K562 (cell line): ENCODE results near the gene BCL7C. TPM values are rescaled to one million over a fixed set of nuclear protein-coding genes. Genes with fewer than 3 reads are reported as not detected.

Experiments used
- ATAC-seq: fragments of 200-7000 bp; cut with Tn5 transposase; 3 replicates; pipeline ENCODE4 v1.9.1; 2020; ENCODE audit warnings: moderate library complexity
- BruUV-seq: library from RNA; stranded (reverse); fragments of 400-500 nt; replicated peaks from 2 replicates; lab custom pipeline; 2021; lab: Mats Ljungman, UMichigan
- CTCF ChIA-PET: fragments of 300-600 bp; formaldehyde crosslinking; extraction: SDS; loops from one replicate; lab custom pipeline; 2021; ENCODE audit warnings: low intra/inter-chr PET ratio; lab: Yijun Ruan, JAX
- POLR2A ChIA-PET: fragments of 300-600, 350-650 bp; sonication (Branson Sonifier 250); formaldehyde crosslinking; extraction: SDS; loops from one replicate; lab custom pipeline; 2021; ENCODE audit warnings: antibody characterized with exemption, inconsistent platforms; lab: Yijun Ruan, JAX
- DNase-seq, 4 experiments: peaks; one replicate each; pipeline versions ENCODE4 v3.0.0 to v3.0.0-alpha.2; 2011 to 2018; ENCODE audit warnings: low spot score in 3 of 4, mixed read lengths in 3 of 4; ENCODE audit errors: extremely low read depth in 1 of 4
- FAIRE-seq: peaks from 2 replicates; lab custom pipeline; 2011; peaks lifted over from hg19 to GRCh38; lab: Jason Lieb, UNC
- H2AFZ ChIP-seq: 2 replicates; pipeline ENCODE4 v1.6.0; 2011; ENCODE audit warnings: low read depth, low read length, control low read depth, inconsistent platforms
- H3K27ac ChIP-seq: fragments of 200-600 bp; 3 replicates; pipeline ENCODE4 v1.8.0; 2011; ENCODE audit warnings: low read depth, mild to moderate bottlenecking, control low read depth, inconsistent platforms, low read length, moderate library complexity, mixed read lengths; ENCODE audit errors: extremely low read depth
- H3K27me3 ChIP-seq, 2 experiments: fragments of 300-600 bp in 1 of 2; 2 replicates in 1 of 2; 3 replicates in 1 of 2; pipeline versions ENCODE4 v1.6.0 to v1.8.0; 2011; ENCODE audit warnings: inconsistent platforms in 2 of 2, low read length in 2 of 2, mild to moderate bottlenecking in 1 of 2, mixed read lengths in 1 of 2, moderate library complexity in 1 of 2; ENCODE audit not compliant: control insufficient read depth in 2 of 2, insufficient read depth in 2 of 2
- H3K36me3 ChIP-seq: fragments of 300-600 bp; 3 replicates; pipeline ENCODE4 v1.8.0; 2011; ENCODE audit warnings: mild to moderate bottlenecking, low read length, inconsistent platforms; ENCODE audit not compliant: control insufficient read depth, insufficient read depth
- H3K4me1 ChIP-seq, 2 experiments: fragments of 200-600 bp in 1 of 2; replicated peaks in 1 of 2; 2 replicates in 1 of 2; 3 replicates in 1 of 2; pipeline versions ENCODE4 v1.5.1 to v1.8.0; 2011; ENCODE audit warnings: inconsistent platforms in 2 of 2, low read length in 2 of 2, mild to moderate bottlenecking in 1 of 2, mixed read lengths in 1 of 2, moderate library complexity in 1 of 2; ENCODE audit not compliant: control insufficient read depth in 2 of 2, insufficient read depth in 2 of 2
- H3K4me2 ChIP-seq: 2 replicates; pipeline ENCODE4 v1.6.1; 2011; ENCODE audit warnings: low read length, control low read depth, inconsistent platforms, mixed read lengths; ENCODE audit not compliant: insufficient read depth
- H3K4me3 ChIP-seq: fragments of 200-600 bp; sonication (generic), shearing (Covaris generic); 2 replicates; pipeline ENCODE4 v1.5.1; 2016; ENCODE audit warnings: control low read depth, inconsistent platforms
- H3K79me2 ChIP-seq: fragments of 200-600 bp; 3 replicates; pipeline ENCODE4 v1.8.0; 2011; ENCODE audit warnings: low read length, inconsistent platforms; ENCODE audit not compliant: control insufficient read depth, insufficient read depth
- H3K9ac ChIP-seq, 2 experiments: 2 replicates each; pipeline versions ENCODE4 v1.6.0 to v1.6.1; 2011; ENCODE audit warnings: low read depth in 2 of 2, low read length in 2 of 2, control low read depth in 1 of 2, inconsistent platforms in 1 of 2, mild to moderate bottlenecking in 1 of 2, mixed read lengths in 1 of 2; ENCODE audit not compliant: insufficient read depth in 1 of 2
- H3K9me1 ChIP-seq: one replicate; pipeline ENCODE4 v1.6.0; 2011; ENCODE audit warnings: inconsistent platforms, mild to moderate bottlenecking, low read length, moderate library complexity; ENCODE audit not compliant: control insufficient read depth, insufficient read depth
- H3K9me3 ChIP-seq: replicated peaks from 2 replicates; pipeline ENCODE4 v1.5.1; 2011; ENCODE audit warnings: low read depth, low read length, inconsistent platforms; ENCODE audit not compliant: control insufficient read depth, insufficient read depth
- H4K20me1 ChIP-seq: replicated peaks from 2 replicates; pipeline ENCODE4 v1.6.1; 2011; ENCODE audit warnings: low read length, inconsistent platforms, mixed read lengths; ENCODE audit not compliant: control insufficient read depth, insufficient read depth
- BRF1 ChIP-seq: IDR thresholded peaks from 3 replicates; pipeline ENCODE4 v1.6.1; 2011; ENCODE audit warnings: borderline replicate concordance, mild to moderate bottlenecking; ENCODE audit not compliant: insufficient read length; ENCODE audit errors: extremely low read depth
- CHD1 ChIP-seq: fragments of 200-600 bp; sonication (generic); IDR thresholded peaks from one replicate; pipeline ENCODE4 v1.6.1; 2012; ENCODE audit warnings: mild to moderate bottlenecking, moderate library complexity, low read length, inconsistent platforms
- DMBX1 ChIP-seq: fragments of 250-450 bp; sonication (Bioruptor Pico); IDR thresholded peaks from 2 replicates; pipeline ENCODE4 v1.8.0; 2022; ENCODE audit warnings: inconsistent platforms, mild to moderate bottlenecking, moderate library complexity, borderline replicate concordance
- GATA2 ChIP-seq: sonication (generic); formaldehyde crosslinking; IDR thresholded peaks from 2 replicates; pipeline ENCODE4 v1.4.0; 2020; ENCODE audit warnings: mild to moderate bottlenecking, missing genetic modification reagents
- HDAC6 ChIP-seq: IDR thresholded peaks from 2 replicates; pipeline ENCODE4 v1.6.1; 2012; ENCODE audit warnings: low read depth, mild to moderate bottlenecking, control low read depth, inconsistent platforms, low read length, moderate library complexity
- KDM4B ChIP-seq, 2 experiments: fragments of 450-650 bp in 1 of 2; sonication (generic) in 1 of 2; IDR thresholded peaks; 2 replicates each; pipeline ENCODE4 v1.6.1; 2016 to 2017; ENCODE audit warnings: borderline replicate concordance in 2 of 2, antibody characterized with exemption in 1 of 2, low read depth in 1 of 2, mild to moderate bottlenecking in 1 of 2
- WGBS: fragments of 100-300 bp; shearing (Covaris generic); methylation state at CpG from one replicate; pipeline ENCODE4 v1.1.6; 2016; ENCODE audit warnings: low coverage, mixed read lengths; ENCODE audit not compliant: insufficient coverage; ENCODE audit errors: missing lambda C conversion rate; 5-methylcytosine and 5-hydroxymethylcytosine counted together
- in situ Hi-C: fragments of 300-500 bp; cut with MboI; formaldehyde crosslinking; loops from 4 replicates; pipeline ENCODE4 v1.15.0; 2018; ENCODE audit warnings: inconsistent platforms, mixed read lengths
- intact Hi-C: fragments of 100-400 bp; cut with micrococcal nuclease; formaldehyde crosslinking; loops from 2 replicates; pipeline ENCODE4 v1.14.2; 2022
- polyA plus RNA-seq, 8 experiments: library from polyadenylated mRNA; depleted of rRNA in 4 of 8; stranded (reverse) in 5 of 8; unstranded in 3 of 8; fragments of >200 nt; fragmentation: Nextera tagmentation in 2 of 8; fragmentation: Illumina TruSeq in 1 of 8; extraction: Ambion mirVana in 2 of 8; extraction: Trizol in 1 of 8; gene quantifications; 2 replicates each; pipeline versions ENCODE4 v1.2.1 to v1.2.3, GENCODE V29; 2011 to 2014; ENCODE audit warnings: inconsistent platforms in 1 of 8, missing spikeins in 1 of 8
- total RNA-seq, 7 experiments: library from RNA; depleted of rRNA in 6 of 7; stranded (reverse); fragments of >200 nt in 6 of 7; fragmentation: Illumina TruSeq in 2 of 7; extraction: Trizol in 2 of 7; gene quantifications; 2 replicates each; pipeline versions ENCODE4 v1.2.1 to v1.2.3, GENCODE V29; 2011 to 2021; ENCODE audit warnings: low replicate concordance in 1 of 7
- TF ChIP-seq, protein P1 (sequence below): fragments of 250-450 bp; sonication (Bioruptor Pico); IDR thresholded peaks from 2 replicates; pipeline ENCODE4 v1.8.0; 2022; ENCODE audit warnings: moderate library complexity, mild to moderate bottlenecking, inconsistent platforms
- TF ChIP-seq, protein P2 (sequence below): sonication (generic); formaldehyde crosslinking; IDR thresholded peaks from 2 replicates; pipeline ENCODE4 v1.8.0; 2022; ENCODE audit warnings: mild to moderate bottlenecking, missing genetic modification reagents

BCL7C gene
- total and polyA plus RNA-seq, 9 of the 15 experiments (the other 6 are each of a cell fraction or from before 2014, with no cell fraction given) = 1.7 to 85.8 (median 19.6) TPM

DNA sequence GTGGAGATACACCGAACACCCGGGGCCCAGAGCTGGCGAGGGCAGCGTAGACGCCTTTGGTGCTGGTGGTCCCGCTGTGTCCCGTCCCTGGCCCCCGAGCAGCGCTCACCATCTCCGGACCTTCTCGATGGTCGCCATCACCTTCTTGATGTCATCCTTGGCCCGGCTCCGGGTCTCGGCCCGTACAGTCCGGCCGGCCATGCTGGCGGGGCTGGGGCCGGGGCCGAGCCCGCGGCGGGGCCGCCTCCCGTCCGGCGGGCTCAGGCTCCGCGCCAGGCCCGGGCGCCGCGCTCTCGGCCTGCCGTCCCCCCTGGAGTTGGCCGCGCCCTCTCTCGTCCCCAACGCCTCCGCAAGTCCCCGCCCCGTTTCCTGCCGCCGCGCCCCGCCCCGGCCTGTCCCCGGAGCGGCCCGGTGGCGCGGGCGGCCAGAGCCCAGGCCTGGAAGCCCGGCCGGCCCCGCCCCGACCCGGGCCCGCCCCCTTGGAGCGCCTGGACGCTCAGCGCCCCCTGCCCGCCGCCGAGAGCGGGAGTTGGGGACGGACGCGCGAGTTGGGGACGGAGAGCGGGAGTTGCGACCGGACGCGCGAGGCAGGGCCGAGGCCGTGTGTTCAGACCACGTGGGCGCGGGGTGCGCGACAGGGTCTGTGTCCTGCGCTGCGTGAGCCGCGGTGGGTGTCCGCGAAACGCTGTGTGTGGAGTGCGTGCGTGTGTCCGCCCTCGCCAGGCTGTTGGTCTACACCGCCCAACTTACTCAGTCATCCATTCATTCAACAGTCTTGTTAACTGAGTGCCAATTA, at the start of gene BCL7C (continued):
- TF ChIP-seq, protein P1, sequence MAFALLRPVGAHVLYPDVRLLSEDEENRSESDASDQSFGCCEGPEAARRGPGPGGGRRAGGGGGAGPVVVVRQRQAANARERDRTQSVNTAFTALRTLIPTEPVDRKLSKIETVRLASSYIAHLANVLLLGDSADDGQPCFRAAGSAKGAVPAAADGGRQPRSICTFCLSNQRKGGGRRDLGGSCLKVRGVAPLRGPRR (CRISPR knock-in tag) = peak; percentile 60; the same call in 1 of the 2 replicates
- no peak for TF ChIP-seq CHD1
- TF ChIP-seq, protein P2, sequence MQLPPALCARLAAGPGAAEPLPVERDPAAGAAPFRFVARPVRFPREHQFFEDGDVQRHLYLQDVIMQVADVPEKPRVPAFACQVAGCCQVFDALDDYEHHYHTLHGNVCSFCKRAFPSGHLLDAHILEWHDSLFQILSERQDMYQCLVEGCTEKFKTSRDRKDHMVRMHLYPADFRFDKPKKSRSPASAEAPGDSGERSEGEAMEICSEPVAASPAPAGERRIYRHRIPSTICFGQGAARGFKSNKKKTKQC (CRISPR knock-in tag) = peak; percentile 99
- peak; percentile 79 for TF ChIP-seq DMBX1
- 0 out of 4 replicates have a peak, but pooled peaks of 1 of the 2 experiments have one; percentile 27 for TF ChIP-seq KDM4B (IDR thresholded peaks at IDR 0.05; ENCODE audit: borderline replicate concordance in 2 of 2, low read depth in 1 of 2)
- TF ChIP-seq HDAC6 = no peak
- TF ChIP-seq, all 486 proteins: peak for 184

DNA sequence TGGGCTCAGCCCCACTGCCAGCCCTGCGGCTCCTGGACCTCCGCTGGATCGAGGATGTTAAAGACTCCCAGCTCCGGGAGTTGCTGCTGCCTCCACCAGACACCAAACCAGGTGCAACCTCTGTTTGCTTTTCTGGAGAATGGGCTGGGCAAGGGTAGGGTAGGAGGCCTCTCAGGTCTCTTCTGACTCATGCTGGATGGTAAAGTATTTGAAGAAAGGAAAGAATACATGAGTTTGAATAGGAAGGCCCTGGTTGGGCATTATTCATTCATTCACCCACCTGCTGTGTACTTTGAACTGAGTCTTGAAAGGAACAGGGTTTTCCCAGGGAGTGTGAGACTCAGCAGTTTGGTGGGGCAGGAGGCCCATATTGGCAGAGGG, 48.5 kb upstream of the BCL7C start:
- Histone ChIP-seq H3K4me1 (peaks cover 8 to 19% of the 10 kb centered on the region in 2 experiments; a peak in 4 of 5 replicates), H3K4me2 (peak overlapping the region; percentile 63), H3K27me3 (no peaks in the 10 kb centered on the region), H3K9me1 (peaks cover 1% of the 10 kb centered on the region), H3K9ac (peak overlapping the region in 1 of 2 experiments; percentile 86; a peak in 2 of 4 replicates), H3K36me3 (peaks cover 64% of the 10 kb centered on the region; the same call in 2 of the 3 replicates), H3K4me3 (no peak overlapping the region), H3K9me3 (no peaks in the 10 kb centered on the region), H2AFZ (0 out of 2 replicates have a peak overlapping the region, but pooled peaks have one; percentile 61), H4K20me1 (no peaks in the 10 kb centered on the region), H3K79me2 (no peaks in the 10 kb centered on the region), H3K27ac (peak overlapping the region; percentile 37; the same call in 2 of the 3 replicates)
- BruUV-seq = no TSS peak
- FAIRE-seq (no peak), ATAC-seq (no peak), DNase-seq (no peak)
- intact Hi-C loops (no loop called here), in situ Hi-C loops (no loop called here)
- POLR2A ChIA-PET = interaction anchor here (0.6 to 3.9 kb wide), 9 partner anchors 11 to 560 kb away, joined by 3 to 11 read pairs (median 4); no protein-coding TSS in a partner anchor
- WGBS = 26% methylated on average over 4 of the region's 4 CpGs
- CTCF ChIA-PET = interaction anchor here (0.6 kb wide), 1 partner anchor 244 kb away, joined by 3 read pairs; the partner anchor contains the start of gene SRCAP
- TF ChIP-seq GATA2 (no peak), BRF1 (no peak)
